Measurements from ENCODE around the gene UBE2I.

DNA sequence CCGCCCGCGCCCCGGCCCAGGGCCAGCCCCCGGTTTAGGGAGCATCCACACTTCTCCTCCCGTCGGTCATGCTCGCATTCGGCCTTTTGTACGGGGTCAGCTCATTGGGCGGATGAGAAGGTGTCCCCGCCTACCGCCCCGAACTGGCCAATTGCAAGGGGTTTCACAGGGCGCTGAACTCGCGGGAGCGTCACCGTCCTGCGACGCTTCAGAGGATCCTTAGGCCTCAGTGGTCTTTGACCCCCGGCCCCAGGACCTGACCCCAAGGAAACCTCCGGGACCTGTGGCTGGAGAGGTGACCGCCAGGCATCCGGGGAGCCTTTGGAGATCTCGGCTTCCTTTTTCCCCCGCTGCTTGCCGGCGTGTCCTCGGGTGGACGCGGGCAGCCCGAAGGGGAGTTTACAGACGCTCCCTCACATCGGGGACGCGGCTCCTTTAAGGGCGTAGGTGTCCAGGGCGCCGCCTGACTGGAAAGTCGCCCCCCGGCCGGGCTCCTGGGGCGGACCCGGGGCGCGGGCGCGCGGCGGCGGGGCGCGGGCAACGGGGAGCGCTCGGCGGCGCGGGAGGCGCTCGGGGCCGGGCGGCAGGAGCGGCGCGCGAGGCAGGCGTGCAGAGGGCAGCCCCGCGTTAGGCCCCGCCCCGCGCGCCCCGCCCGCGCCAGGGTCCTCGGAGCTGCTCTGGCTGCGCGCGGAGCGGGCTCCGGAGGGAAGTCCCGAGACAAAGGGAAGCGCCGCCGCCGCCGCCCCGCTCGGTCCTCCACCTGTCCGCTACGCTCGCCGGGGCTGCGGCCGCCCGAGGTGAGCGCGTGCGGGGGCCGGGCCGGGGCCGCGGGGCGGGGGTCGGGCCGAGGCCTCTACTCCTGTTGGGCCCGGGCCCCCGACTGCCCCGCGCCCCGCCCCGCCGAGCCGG lies at the start of gene UBE2I:
- TF ChIP-seq, protein P1, sequence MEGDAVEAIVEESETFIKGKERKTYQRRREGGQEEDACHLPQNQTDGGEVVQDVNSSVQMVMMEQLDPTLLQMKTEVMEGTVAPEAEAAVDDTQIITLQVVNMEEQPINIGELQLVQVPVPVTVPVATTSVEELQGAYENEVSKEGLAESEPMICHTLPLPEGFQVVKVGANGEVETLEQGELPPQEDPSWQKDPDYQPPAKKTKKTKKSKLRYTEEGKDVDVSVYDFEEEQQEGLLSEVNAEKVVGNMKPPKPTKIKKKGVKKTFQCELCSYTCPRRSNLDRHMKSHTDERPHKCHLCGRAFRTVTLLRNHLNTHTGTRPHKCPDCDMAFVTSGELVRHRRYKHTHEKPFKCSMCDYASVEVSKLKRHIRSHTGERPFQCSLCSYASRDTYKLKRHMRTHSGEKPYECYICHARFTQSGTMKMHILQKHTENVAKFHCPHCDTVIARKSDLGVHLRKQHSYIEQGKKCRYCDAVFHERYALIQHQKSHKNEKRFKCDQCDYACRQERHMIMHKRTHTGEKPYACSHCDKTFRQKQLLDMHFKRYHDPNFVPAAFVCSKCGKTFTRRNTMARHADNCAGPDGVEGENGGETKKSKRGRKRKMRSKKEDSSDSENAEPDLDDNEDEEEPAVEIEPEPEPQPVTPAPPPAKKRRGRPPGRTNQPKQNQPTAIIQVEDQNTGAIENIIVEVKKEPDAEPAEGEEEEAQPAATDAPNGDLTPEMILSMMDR (IDR thresholded peaks at IDR 0.05; ENCODE audit: insufficient read depth, low read depth, low read length), result no peak
- TF ChIP-seq EZH2 (IDR thresholded peaks at IDR 0.05; ENCODE audit: insufficient read depth, low read length), result no peak
